Measurements from ENCODE around the gene IL21R.
"Not testable (repeated sequence)": the region's sequence is repeated elsewhere in the genome, so short reads cannot be mapped to it uniquely, and the experiment has no call there.

IL21R gene

GRCh38 chr16:27402964-27403600 lies 1.1 kb downstream of the IL21R start:
- FAIRE-seq: no peak

GRCh38 chr16:27403601-27403992 lies 1.6 kb downstream of the IL21R start:
- no peak for FAIRE-seq

- no peak for FAIRE-seq
Observed at GRCh38 chr16:27404163-27404823, 2.3 kb downstream of the IL21R start.

GRCh38 chr16:27405546-27406451 lies 3.8 kb downstream of the IL21R start:
- no peak for FAIRE-seq

- FAIRE-seq: no peak
Observed at GRCh38 chr16:27406511-27407128, 4.6 kb downstream of the IL21R start.

GRCh38 chr16:27407133-27407532 lies 5.2 kb downstream of the IL21R start:
- FAIRE-seq: no peak

- no peak for FAIRE-seq
Observed at GRCh38 chr16:27408012-27408601, 6.1 kb downstream of the IL21R start.

- FAIRE-seq: no peak
Observed at GRCh38 chr16:27408602-27409031, 6.6 kb downstream of the IL21R start.

GRCh38 chr16:27409958-27410357 lies 8.0 kb downstream of the IL21R start:
- FAIRE-seq: not testable (repeated sequence)

GRCh38 chr16:27410761-27411160 lies 8.8 kb downstream of the IL21R start:
- no peak for FAIRE-seq

GRCh38 chr16:27413956-27414355 lies 12.0 kb downstream of the IL21R start:
- peak; percentile 33 for FAIRE-seq

- peak; percentile 5 for FAIRE-seq
Observed at GRCh38 chr16:27414788-27415431, 12.9 kb downstream of the IL21R start.

- no peak for FAIRE-seq
Observed at GRCh38 chr16:27417047-27417671, 15.2 kb downstream of the IL21R start.

- no peak for FAIRE-seq
Observed at GRCh38 chr16:27421961-27422740, 20.2 kb downstream of the IL21R start.

- no peak for FAIRE-seq
Observed at GRCh38 chr16:27424772-27425498, 23.0 kb downstream of the IL21R start.

GRCh38 chr16:27425961-27426360 lies 24.0 kb downstream of the IL21R start:
- no peak for FAIRE-seq

GRCh38 chr16:27426423-27427408 lies 24.7 kb downstream of the IL21R start:
- no peak for FAIRE-seq

GRCh38 chr16:27427538-27427937 lies 25.6 kb downstream of the IL21R start:
- no peak for FAIRE-seq
